Measurements from ENCODE around the gene OR5AL1.
"Not testable (repeated sequence)": the region's sequence is repeated elsewhere in the genome, so short reads cannot be mapped to it uniquely, and the experiment has no call there.

GRCh38 chr11:56401858-56402461, 10.5 kb upstream of the OR5AL1 start:
- TF ChIP-seq SPI1, POLR2A, TAF1, POU2F2, POLR2AphosphoS5 (IDR thresholded peaks at IDR 0.05; ENCODE audit: low read depth, low read length): not testable (repeated sequence)
